Keratinocyte (primary cell): ENCODE measurements around the gene GPR62. TPM values are rescaled to one million over a fixed set of nuclear protein-coding genes. Genes with fewer than 3 reads are reported as not detected.

Source experiments
- DNase-seq: peaks from one replicate; pipeline ENCODE4 v3.0.0-alpha.2; 2011; ENCODE audit warnings: low read depth, missing footprints, low spot score
- FAIRE-seq: peaks from 2 replicates; lab custom pipeline; 2011; peaks lifted over from hg19 to GRCh38; lab: Jason Lieb, UNC
- H2AFZ ChIP-seq: 2 replicates; pipeline ENCODE4 v1.6.0; 2012; ENCODE audit warnings: low read length, control low read depth, inconsistent platforms; ENCODE audit not compliant: control insufficient read depth
- H3K27ac ChIP-seq: 2 replicates; pipeline ENCODE4 v1.5.1; 2011; ENCODE audit warnings: low read length; ENCODE audit not compliant: control insufficient read depth, insufficient read depth
- H3K27me3 ChIP-seq: 3 replicates; pipeline ENCODE4 v1.6.0; 2011; ENCODE audit warnings: low read length; ENCODE audit not compliant: control insufficient read depth, insufficient read depth; ENCODE audit errors: extremely low read depth
- H3K36me3 ChIP-seq, 2 experiments: 2 replicates in 1 of 2; 3 replicates in 1 of 2; pipeline ENCODE4 v1.5.1; 2011; ENCODE audit warnings: low read length in 2 of 2, mild to moderate bottlenecking in 1 of 2; ENCODE audit not compliant: control insufficient read depth in 2 of 2, insufficient read depth in 2 of 2; ENCODE audit errors: extremely low read depth in 1 of 2
- H3K4me1 ChIP-seq: 3 replicates; pipeline ENCODE4 v1.5.1; 2011; ENCODE audit warnings: low read length; ENCODE audit not compliant: control insufficient read depth, insufficient read depth; ENCODE audit errors: extremely low read depth
- H3K4me2 ChIP-seq: 3 replicates; pipeline ENCODE4 v1.6.0; 2011; ENCODE audit warnings: low read depth, low read length; ENCODE audit not compliant: control insufficient read depth, insufficient read depth; ENCODE audit errors: extremely low read depth
- H3K4me3 ChIP-seq, 3 experiments: fragments of 200-600 bp in 1 of 3; sonication (generic) in 1 of 3; 2 replicates in 2 of 3; 3 replicates in 1 of 3; pipeline ENCODE4 v1.5.1; 2011 to 2016; ENCODE audit warnings: low read length in 3 of 3, mild to moderate bottlenecking in 3 of 3, control low read depth in 2 of 3, inconsistent platforms in 1 of 3, low read depth in 1 of 3, mixed read lengths in 1 of 3, mixed run types in 1 of 3, moderate library complexity in 1 of 3; ENCODE audit not compliant: control insufficient read depth in 2 of 3, insufficient read depth in 2 of 3; ENCODE audit errors: extremely low read depth in 1 of 3
- H3K79me2 ChIP-seq: 2 replicates; pipeline ENCODE4 v1.6.0; 2012; ENCODE audit warnings: low read length; ENCODE audit not compliant: control insufficient read depth, insufficient read depth
- H3K9ac ChIP-seq: 3 replicates; pipeline ENCODE4 v1.6.0; 2011; ENCODE audit warnings: low read length; ENCODE audit not compliant: control insufficient read depth, insufficient read depth; ENCODE audit errors: extremely low read depth
- H3K9me1 ChIP-seq: 3 replicates; pipeline ENCODE4 v1.6.0; 2011; ENCODE audit warnings: low read length; ENCODE audit not compliant: control insufficient read depth, insufficient read depth; ENCODE audit errors: extremely low read depth
- H3K9me3 ChIP-seq: 2 replicates; pipeline ENCODE4 v1.5.1; 2012; ENCODE audit warnings: low read depth, low read length; ENCODE audit not compliant: control insufficient read depth
- H4K20me1 ChIP-seq: 3 replicates; pipeline ENCODE4 v1.6.0; 2011; ENCODE audit warnings: low read length; ENCODE audit not compliant: control insufficient read depth, insufficient read depth; ENCODE audit errors: extremely low read depth
- EZH2 ChIP-seq: IDR thresholded peaks from one replicate; pipeline ENCODE4 v1.6.1; 2012; ENCODE audit warnings: inconsistent platforms, mild to moderate bottlenecking, low read length, moderate library complexity
- dilution Hi-C: fragments of 300-500 bp; cut with MboI; formaldehyde crosslinking; loops from one replicate; pipeline ENCODE4 v1.7.0; 2020; ENCODE audit warnings: low sequenced_read_pairs; ENCODE audit not compliant: extremely low pct_ligation_motif_present
- polyA plus RNA-seq, 5 experiments: library from polyadenylated mRNA; depleted of rRNA in 3 of 5; stranded (reverse) in 3 of 5; stranded (forward) in 1 of 5; unstranded in 1 of 5; fragments of >200 nt; gene quantifications; 1 replicate in 1 of 5; 2 replicates in 3 of 5; 3 replicates in 1 of 5; pipeline versions ENCODE4 v1.2.1 to v1.2.3, GENCODE V29; 2011 to 2012; ENCODE audit warnings: missing spikeins in 2 of 5, low read depth in 1 of 5, low replicate concordance in 1 of 5
- TF ChIP-seq, protein P1 (sequence below), 3 experiments: IDR thresholded peaks in 1 of 3; conservative IDR thresholded peaks in 1 of 3; optimal IDR thresholded peaks in 1 of 3; 2 replicates in 2 of 3; 3 replicates in 1 of 3; pipeline versions ENCODE3 to v1.5.1; 2011; ENCODE audit warnings: low read length in 3 of 3, mild to moderate bottlenecking in 3 of 3, moderate library complexity in 2 of 3, control low read depth in 1 of 3, inconsistent platforms in 1 of 3; ENCODE audit not compliant: insufficient read depth in 2 of 3; ENCODE audit errors: extremely low read depth in 1 of 3

The GPR62 gene
- polyA plus RNA-seq, 1 donor (not counting 4 experiments of a cell fraction or from before 2014, with no cell fraction given) = not detected

DNA sequence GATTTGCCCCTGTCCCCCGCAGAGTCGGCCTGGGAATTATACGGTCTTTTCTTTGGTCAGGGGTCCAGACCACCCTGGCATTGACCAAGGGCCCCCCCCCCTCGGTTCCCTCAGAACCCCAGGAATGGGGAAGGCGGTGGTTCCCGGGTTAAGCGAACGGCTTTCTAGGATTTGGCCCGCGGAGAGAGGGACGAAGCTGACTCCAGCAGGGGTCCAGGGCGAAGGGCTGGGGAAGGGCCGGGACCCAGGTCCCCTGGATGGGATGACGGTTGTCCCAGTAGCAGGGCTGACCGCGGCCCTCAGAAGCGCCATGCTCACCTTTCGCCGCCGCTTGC is 13.8 kb upstream of the GPR62 start:
- no peak for FAIRE-seq
- H3K36me3 ChIP-seq = peaks cover 21% of the 10 kb centered on the region in 2 experiments

DNA sequence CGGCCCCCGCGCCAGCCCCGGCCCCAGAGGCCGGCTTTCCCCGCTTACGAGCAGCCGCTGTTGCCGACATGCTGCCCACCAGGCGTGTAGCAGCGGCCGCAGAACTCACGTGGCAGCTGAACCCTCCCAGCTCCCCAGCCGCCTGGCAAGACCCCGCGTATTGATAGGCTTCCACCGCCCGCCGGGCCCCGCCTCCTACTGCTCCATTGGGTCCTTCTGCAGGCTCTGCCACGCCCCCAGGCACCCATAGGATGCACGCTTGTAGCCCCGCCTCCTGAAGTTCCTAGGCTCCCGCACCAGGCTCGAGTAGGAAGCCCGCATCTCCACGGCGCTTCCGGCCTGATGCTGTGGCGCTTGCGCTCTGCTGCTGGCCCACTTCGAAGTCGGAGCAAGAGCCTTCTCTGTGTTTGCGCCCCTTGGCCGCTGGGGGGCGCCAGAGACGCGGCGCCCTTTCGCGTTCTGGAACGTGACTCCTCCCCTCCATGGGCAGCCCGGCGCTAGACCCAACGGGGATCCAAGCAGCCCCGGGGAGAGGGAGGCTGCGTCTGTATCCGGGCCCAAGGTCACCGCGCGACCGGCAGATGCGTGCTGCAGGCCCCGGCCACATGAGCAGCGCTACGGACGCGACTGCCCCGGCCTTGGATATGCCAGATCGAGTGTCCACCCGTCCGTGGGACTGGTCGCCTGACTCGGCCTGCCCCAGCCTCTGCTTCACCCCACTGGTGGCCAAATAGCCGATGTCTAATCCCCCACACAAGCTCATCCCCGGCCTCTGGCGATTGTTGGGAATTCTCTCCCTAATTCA is 13.2 kb upstream of the GPR62 start, which contains the start of the genes PARP3 and RRP9:
TSS of gene PARP3 (plus strand) at position 566 of the 805 bp plus-strand sequence. CDS start 993 bp downstream, outside the sequence.
TSS of gene RRP9 (minus strand) at position 107 of the 805 bp plus-strand sequence. CDS start at position 70, 37 bp downstream.
- dilution Hi-C loops = no loop called here
- Histone ChIP-seq H3K4me2 (peak within 1 kb of the TSS; percentile 97), H3K9ac (peak within 1 kb of the TSS; percentile 88), H3K79me2 (peaks cover 30% of the 10 kb centered on the region), H3K4me3 (peak within 1 kb of the TSS; percentile 91 to 97 (median 94)), H2AFZ (peak within 1 kb of the TSS; percentile 92), H3K4me1 (peaks cover 22% of the 10 kb centered on the region), H4K20me1 (peaks cover 2% of the 10 kb centered on the region), H3K9me3 (no peaks in the 10 kb centered on the region), H3K27me3 (no peaks in the 10 kb centered on the region), H3K9me1 (peaks cover 2% of the 10 kb centered on the region), H3K27ac (peak within 1 kb of the TSS; percentile 74), H3K36me3 (peaks cover 16 to 18% of the 10 kb centered on the region in 2 experiments)
- FAIRE-seq = peak; percentile 93
- TF ChIP-seq, protein P1, sequence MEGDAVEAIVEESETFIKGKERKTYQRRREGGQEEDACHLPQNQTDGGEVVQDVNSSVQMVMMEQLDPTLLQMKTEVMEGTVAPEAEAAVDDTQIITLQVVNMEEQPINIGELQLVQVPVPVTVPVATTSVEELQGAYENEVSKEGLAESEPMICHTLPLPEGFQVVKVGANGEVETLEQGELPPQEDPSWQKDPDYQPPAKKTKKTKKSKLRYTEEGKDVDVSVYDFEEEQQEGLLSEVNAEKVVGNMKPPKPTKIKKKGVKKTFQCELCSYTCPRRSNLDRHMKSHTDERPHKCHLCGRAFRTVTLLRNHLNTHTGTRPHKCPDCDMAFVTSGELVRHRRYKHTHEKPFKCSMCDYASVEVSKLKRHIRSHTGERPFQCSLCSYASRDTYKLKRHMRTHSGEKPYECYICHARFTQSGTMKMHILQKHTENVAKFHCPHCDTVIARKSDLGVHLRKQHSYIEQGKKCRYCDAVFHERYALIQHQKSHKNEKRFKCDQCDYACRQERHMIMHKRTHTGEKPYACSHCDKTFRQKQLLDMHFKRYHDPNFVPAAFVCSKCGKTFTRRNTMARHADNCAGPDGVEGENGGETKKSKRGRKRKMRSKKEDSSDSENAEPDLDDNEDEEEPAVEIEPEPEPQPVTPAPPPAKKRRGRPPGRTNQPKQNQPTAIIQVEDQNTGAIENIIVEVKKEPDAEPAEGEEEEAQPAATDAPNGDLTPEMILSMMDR (optimal IDR thresholded peaks at IDR 0.05 in 1 of 3, IDR thresholded peaks at IDR 0.05 in 1 of 3, conservative IDR thresholded peaks at IDR 0.05 in 1 of 3; ENCODE audit: extremely low read depth in 1 of 3, insufficient read depth in 2 of 3, low read length in 3 of 3) = peak; percentile 96 to 100 (median 97)
- no peak for TF ChIP-seq EZH2
- DNase-seq = peak; percentile 99

More for the DNA sequence above, 13.8 kb upstream of the GPR62 start:
- peaks cover 2% of the 10 kb centered on the region for H3K9me1 ChIP-seq
- peak overlapping the region; percentile 97 for H3K4me2 ChIP-seq
- peaks cover 2% of the 10 kb centered on the region for H4K20me1 ChIP-seq
- peak overlapping the region; percentile 91 to 97 (median 94) for H3K4me3 ChIP-seq
- peaks cover 22% of the 10 kb centered on the region for H3K4me1 ChIP-seq
- H3K9me3 ChIP-seq = no peaks in the 10 kb centered on the region
- dilution Hi-C loops = no loop called here
- no peaks in the 10 kb centered on the region for H3K27me3 ChIP-seq
- peak overlapping the region; percentile 88 for H3K9ac ChIP-seq
- no peak for DNase-seq
- peak overlapping the region; percentile 66 for H3K27ac ChIP-seq
- H3K79me2 ChIP-seq = peaks cover 30% of the 10 kb centered on the region
- peak overlapping the region; percentile 23 for H2AFZ ChIP-seq
- TF ChIP-seq EZH2 = no peak
- TF ChIP-seq, protein P1 (optimal IDR thresholded peaks at IDR 0.05 in 1 of 3, IDR thresholded peaks at IDR 0.05 in 1 of 3, conservative IDR thresholded peaks at IDR 0.05 in 1 of 3; ENCODE audit: extremely low read depth in 1 of 3, insufficient read depth in 2 of 3, low read length in 3 of 3) = no peak
